Ovary (tissue), 3 donors: ENCODE measurements around the gene MAP7D1.

Experiments used
- POLR2A ChIP-seq: fragments of 450-650 bp; IDR thresholded peaks from one replicate; pipeline ENCODE4 v1.6.1; 2017; ENCODE audit warnings: antibody characterized with exemption, mild to moderate bottlenecking, moderate library complexity
- TF ChIP-seq, protein P1 (sequence below), 3 donors: fragments of 450-650 bp in 2 of 3; fragments of 200-600 bp in 1 of 3; IDR thresholded peaks; one replicate each; pipeline versions ENCODE4 v1.5.1 to v1.8.0; 2016 to 2022; ENCODE audit warnings: antibody characterized with exemption in 3 of 3, mild to moderate bottlenecking in 1 of 3
- donor health status: DM: no; HTN: no; CAD: no.

DNA sequence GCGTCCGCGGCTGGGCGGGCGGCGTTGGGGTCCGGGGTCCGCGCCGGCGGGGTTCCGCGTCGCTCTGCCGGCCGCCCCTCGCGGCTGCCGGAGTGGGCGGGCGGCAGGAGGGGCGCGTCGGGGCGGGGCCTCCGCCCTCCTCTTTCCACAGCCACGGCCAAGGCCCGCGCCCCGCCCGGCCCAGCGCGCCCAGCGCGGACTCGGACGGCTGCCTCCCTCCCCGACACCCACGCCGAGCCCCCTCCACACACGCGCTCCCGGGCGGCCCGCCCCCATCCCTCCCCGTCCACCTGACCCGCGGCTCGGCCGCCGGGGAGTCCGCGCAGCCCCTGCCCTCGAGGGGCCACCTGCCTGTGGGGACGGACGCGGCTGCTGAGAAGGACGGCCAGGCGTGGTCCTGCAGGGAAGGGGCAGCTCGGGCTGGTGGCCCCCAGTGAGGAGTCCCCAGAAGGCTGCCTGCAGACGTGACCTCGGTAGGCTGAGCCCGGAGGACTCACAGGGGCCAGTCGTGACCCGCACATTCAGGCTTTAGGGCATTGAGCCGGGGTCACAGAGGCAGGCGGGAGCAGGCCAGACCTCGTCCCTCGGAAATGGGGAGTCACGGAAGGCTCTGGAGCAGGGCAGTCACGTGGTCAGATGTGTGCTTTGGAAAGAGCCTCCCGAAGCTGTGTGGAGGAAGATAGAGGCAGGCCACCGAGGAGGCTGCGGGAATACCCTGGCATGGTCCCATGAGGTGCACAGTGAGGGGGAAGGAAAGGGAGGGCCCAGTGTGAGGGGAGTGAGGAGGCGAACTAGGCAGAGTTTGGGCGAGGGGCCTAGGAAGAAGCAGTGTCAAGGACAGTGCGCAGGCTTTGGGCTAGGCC lies 30.6 kb upstream of the MAP7D1 start, which contains the start of gene COL8A2:
- TF ChIP-seq, protein P1, sequence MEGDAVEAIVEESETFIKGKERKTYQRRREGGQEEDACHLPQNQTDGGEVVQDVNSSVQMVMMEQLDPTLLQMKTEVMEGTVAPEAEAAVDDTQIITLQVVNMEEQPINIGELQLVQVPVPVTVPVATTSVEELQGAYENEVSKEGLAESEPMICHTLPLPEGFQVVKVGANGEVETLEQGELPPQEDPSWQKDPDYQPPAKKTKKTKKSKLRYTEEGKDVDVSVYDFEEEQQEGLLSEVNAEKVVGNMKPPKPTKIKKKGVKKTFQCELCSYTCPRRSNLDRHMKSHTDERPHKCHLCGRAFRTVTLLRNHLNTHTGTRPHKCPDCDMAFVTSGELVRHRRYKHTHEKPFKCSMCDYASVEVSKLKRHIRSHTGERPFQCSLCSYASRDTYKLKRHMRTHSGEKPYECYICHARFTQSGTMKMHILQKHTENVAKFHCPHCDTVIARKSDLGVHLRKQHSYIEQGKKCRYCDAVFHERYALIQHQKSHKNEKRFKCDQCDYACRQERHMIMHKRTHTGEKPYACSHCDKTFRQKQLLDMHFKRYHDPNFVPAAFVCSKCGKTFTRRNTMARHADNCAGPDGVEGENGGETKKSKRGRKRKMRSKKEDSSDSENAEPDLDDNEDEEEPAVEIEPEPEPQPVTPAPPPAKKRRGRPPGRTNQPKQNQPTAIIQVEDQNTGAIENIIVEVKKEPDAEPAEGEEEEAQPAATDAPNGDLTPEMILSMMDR (IDR thresholded peaks at IDR 0.05), result no peak
- no peak for TF ChIP-seq POLR2A
